HG03520 (cell line): ENCODE results near the gene ATP13A5.
A peak's percentile ranks its signal among the peaks of the same experiment; 100 is the strongest.

Experiments used
- ATAC-seq: cut with Tn5 transposase; IDR thresholded peaks from one replicate; pipeline ENCODE4 v1.9.1; 2021; ENCODE audit warnings: mild to moderate bottlenecking, moderate library complexity; ENCODE audit not compliant: unreplicated experiment

Gene ATP13A5

DNA sequence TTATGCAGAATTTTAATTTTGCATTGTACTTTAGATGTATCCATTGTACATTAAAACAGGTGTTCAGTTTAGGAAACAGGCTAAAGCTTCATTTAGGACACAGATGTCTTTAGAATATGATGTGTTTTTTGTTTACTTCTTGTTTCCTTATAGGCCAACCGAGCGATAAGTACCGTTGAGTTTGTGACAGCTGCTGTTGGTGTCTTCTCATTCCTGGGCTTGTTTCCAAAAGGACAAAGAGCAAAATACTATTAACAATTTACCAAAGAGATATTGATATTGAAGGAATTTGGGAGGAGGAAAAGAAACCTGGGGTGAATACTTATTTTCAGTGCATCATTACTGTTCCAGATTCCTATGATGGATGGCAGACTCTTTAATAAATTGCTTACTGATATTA lies 108.1 kb downstream of the ATP13A5 start:
- ATAC-seq, result no peak

DNA sequence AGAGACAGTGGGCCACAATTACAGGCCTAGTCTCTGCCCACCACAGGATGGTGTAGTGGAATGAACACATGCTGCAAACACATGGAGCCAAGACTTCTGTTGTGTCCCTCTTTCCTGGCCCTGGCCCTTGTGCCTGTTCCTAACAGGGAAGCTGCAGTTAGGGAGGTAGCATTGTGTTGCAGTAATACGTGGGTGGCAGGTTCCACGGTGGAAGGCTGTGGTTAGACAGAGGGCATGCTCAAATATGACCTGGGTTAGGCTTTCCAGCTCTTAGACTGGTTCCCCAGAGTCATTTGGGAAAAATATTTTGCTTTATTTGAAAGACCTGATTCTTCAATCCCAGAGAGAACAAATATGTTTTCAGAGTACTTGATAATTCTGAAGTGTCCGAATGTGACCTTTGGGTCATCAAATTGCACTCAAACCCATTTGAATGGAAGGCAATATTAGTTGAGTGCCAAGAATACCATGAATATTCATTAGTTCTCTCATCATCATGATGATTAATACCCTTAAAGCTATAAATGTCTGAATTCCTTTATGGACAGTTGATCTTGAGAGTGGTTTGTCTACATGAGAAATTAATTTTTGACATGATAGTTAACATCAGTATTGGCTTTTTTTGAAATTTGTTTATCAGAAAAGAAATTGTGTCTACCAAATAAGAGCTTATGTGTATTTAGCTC lies 109.1 kb downstream of the ATP13A5 start:
- no peak for ATAC-seq

DNA sequence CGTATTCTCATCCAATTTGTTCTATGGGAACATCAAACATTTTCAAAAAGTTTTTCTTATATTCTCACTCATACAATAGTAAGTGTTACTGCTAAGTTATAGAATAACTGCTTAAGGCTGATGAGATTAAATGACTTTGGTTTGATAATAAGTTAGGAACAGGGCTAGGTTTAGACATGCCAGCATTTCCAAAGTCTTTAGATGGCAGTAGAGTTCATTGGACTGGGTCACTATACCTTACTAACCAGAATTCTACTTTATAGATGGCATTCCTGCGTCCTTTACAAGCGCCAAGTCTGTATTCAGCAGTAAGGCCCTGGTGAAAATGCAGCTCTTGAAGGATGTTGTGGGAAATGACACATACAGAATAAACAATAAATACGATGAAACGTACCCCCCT lies 115.8 kb downstream of the ATP13A5 start:
- ATAC-seq, result no peak

DNA sequence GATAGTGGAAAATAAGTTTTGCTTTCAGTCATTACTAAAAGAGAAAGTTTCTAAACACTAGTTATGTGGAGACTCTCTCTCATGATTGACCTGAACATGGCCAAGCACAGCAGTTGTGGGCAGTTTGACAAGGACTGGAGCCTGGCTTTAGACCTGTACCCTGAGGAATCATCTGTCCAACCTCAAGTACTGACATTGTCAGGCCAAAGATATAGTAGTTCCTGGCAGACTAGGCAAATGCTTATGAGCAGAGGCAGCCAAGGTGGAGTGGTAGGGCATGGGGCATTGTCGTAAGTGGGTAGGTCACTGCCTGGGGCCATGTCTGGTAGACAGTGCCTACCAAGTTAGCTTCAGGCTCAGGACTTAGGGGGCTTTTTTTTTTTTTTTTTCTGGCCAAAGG lies 116.6 kb downstream of the ATP13A5 start:
- ATAC-seq, result no peak

DNA sequence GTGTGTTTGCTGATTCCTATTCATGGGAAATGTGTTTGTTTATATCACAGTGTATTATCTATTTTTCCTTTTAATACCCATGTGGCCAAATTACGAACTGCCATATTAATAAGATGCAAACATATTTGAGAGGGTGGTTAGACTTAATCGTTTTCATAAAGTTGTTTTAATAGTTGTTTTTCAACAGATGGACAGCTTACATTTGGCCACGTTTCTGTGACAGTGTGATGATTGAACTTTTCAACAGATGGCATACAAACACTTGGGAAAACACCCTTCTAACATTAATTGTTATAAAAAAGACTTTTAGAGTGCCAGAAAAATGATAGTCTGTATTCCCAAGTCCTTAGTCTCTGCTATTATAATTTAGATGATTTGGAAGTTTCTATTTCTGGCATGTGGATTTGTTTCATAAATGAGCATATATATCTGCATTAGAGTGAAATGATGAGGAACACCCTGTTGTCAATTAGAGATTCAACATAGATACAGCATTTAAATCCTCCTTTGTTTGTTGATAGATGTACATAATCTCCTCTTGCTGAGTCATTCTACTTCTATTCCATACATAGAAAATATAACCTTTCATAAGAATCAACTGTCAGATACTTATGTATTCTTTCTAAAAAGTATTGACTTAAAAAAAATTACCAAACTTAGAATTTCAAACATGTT lies 124.4 kb downstream of the ATP13A5 start:
- no peak for ATAC-seq

DNA sequence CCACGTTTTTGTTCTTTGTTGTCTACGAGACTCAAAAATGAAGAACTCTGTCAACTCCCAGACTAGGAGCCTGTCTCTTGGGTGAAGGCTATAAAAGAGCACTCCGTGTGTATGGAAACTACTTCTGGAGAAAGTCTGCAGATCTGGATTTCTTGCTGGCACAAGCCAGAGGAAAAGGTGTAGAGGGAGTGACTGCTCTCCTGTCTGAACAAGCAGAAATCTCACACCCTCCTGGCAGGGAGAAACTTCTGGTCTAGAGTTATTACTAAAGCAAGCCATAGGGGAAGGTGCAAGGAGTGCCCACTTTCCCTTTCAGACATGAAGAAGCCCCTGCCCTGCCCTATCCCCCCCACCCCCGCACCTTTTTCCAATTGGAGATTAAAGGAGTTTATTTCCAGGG lies 128.1 kb downstream of the ATP13A5 start:
- ATAC-seq, result no peak

DNA sequence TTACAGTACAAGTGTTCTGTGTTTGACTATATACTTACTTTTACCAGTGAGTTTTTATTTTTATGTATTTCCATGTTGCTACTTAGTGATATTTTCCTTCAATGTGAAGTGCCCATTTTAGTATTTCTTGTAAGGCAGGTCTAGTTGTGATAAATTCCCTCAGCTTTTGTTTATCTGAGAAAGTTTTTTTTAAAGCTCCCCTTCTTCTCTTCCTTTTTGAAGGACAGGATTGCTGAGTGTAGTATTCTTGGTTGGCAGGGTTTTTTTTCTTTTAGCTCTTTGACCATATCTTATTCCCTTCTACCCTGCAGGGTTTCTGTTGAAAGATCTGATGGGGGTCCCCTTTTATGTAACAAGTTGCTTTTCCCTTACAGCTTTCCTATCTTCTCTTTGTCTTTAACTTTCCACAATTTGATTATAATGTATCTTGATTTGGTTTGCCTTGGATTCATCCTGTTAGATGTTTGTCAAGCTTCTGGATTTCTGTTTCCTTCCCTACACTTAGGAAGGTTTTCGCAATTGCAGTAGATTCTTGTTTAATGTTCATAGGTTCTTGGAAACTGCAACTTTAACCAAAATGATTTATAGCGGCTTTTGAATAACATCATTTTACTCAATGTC lies 129.6 kb downstream of the ATP13A5 start:
- ATAC-seq, result no peak

DNA sequence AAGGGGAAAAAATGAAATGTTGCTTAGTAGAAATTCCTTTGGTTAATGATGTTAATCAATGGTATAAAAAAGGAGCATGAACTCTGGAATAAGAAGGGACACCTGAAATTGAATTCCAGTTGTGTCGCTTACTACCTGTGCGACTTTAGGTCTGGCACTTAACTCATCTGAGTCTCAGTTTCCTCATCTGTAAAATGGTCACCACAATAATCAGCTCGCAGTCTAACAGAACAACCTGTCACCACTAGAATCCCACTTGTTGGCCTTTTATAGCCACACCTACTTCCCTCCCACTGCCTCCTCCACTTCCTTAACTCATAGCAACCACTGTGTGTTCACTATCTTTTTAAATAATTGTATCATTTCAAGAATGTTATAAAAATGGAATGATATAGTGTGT lies 135.0 kb downstream of the ATP13A5 start:
- ATAC-seq, result no peak

DNA sequence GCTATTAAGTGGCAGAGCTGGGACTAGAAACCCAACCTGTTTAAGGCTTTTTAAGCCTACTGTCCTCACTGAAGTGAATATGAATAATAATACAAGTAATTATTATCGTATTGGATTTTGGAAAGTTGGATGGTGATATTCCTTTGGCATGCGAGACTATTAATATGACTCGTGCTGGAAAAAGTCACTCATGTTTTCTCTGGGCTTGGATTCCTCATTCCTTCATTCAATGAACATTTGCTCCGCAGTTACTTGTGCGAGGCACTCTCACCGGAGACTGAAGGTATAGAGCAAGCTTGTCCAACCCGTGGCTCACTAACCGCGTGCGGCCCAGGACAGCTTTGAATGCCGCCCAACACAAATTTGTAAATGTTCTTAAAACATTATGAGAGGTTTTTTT lies 136.8 kb downstream of the ATP13A5 start:
- no peak for ATAC-seq

DNA sequence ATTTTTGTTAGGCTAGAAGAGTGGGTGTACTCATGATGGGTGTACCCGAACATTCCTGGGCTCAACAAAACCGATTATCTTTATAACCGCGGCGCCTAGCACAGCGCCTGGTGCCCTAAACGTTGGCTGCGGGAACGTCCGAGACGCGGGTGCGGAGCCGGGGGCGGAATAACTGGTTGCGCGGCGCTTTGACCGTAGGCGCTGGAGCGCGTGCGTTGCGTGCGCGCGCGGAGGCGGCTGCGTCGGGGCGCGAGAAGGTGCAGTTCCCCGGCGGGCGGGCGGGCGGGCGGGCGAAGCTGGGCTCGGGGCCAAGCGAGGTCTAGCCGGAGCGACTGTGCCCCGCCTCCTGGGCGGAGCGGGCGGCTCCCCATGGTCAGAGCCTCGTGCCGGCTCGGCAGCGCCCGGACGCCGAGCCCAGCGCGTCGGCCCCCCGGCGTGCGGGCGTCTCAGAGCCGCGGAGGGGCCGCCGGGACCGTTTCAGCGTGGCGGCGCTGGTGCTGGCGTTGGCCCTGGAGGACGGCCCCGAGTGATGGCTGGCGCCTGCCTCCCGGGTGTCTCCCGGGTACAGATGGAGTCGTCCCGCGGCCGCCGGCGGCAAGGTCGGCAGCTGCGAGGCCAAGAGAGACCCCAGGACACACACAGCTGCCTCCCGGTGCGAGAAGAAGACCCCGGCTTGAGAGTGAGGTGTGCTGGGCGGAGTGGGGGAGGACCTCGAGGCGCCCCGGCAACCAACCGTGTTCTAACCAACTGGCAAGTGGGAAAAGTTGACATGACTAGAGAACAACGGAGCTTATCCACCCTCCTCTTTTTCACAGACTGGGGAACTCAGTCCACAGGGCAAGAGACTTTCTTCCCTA lies 137.5 kb downstream of the ATP13A5 start, which contains the start of gene PLAAT1:
PLAAT1 (plus strand) TSS at position 373 of the 857 bp plus-strand sequence. CDS start 14,429 bp downstream, outside the sequence.
- ATAC-seq, result peak; percentile 70

DNA sequence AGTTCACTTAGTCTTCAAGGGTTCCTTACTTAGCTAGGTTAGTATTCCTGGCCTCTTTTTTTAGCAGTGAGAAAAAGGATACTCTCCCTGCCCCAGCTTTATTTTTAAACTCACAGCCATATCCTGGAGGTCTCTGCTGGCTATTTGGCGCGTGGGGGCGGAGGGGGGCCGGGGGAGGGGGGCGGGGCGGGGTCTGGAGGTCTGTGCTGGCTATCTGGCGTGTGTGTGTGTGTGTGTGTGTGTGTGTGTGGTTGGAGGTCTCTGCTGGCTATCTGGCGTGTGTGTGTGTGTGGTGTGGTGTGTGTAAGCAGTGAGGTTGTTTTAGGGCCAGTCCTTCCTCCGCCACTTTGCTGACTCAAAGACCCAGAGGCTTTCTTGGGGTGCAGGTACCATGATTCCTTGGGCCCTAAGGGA lies 138.1 kb downstream of the ATP13A5 start:
- ATAC-seq, result peak; percentile 6

DNA sequence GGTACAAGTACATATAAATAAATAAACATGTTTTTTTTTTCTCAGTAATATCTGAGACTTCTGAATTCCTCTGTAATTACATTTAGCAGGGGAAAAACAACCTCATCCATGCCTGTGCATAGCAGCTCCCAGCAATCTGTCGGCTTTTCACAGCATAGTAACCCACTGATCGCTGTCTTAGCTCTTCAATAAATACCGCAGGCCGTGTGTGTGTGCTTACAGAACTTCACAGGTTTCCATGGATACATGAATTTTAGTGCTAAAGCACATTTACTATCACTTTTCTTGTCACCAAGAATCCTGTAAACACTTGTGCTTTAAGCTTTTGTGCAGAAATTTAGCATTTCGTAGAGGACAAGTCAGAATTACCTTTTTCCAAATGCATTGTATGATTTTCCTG lies 141.5 kb downstream of the ATP13A5 start:
- ATAC-seq, result no peak

DNA sequence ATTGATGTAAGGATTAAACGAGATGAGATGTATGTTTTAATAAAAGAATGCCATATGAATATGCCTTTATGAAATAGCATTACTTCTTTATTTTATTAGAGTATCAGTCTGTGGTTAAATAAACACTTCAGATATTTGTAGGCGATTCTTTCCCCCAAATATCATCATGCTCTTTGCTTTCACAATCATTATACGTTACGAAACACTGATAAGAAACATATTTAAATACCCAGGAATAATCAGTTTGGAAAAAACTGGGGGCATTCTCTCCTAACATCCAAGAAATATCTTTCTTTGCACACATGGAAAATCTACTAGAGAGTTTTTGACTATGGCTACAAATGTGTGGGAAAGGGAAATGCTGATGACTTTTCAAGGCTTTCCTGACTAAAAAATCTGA lies 142.0 kb downstream of the ATP13A5 start:
- ATAC-seq, result no peak

DNA sequence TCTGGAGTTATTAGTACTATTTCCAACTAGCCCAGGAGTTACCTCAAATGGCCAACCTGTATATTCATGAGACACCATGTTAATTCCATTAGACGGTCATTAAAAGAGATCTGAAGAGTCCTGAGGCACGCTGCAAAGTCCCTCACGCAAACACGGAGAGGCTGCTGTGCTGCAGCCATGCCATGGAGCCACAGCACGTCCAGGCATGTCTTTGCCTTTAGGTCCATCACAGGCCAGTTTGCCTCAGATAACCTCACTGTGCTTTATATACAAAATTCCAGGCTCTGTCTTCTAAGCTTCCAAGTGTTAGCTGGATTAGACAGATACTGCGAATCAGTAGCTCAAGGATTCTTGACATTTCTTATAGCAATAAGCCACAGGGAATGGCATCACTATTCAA lies 147.4 kb downstream of the ATP13A5 start:
- ATAC-seq, result no peak

DNA sequence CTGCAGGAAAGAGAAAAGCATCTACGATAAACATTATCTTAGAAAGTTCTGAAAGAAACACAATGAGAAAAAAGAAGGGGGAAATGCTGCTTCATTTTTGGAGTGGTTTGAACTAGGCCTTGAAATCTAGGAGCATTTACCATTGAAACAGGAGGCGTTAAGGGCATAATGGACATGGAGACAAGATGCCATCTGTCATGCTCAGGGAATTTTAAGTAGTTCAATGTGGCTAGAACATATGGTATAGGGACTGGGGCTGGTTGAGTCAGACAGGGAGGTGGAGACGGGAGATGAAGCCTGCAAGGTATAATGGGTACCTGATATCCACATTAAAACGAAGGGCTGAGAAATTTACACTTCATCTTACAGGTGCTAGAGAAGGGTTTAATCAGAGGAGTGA lies 147.9 kb downstream of the ATP13A5 start:
- ATAC-seq, result no peak

DNA sequence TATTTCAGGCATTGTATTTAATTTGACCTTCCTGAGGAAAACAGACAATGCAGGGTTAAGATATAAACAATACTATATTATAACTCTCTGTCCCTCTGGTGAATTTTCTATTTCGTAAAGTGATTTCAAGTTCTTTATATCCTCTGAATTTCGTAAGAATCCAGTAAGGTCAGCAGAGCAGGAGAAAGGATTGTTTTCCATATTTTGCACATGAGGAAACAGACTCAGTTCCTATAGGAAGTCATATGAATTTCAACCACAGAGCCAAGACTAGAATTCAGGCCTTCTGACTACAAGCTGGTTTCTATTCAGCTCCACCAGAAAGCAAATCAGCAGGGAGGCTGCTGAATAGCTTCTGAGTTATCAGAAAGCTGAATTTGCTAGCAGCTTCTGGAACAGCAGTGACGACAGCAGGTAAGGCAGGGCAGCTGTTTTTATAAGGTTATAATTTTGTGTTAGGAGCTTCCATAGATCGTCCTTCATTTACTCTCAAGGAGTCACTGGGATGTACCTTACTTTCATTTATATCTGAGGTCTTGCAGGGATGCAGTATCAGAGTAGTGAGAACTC lies 148.6 kb downstream of the ATP13A5 start:
- no peak for ATAC-seq

DNA sequence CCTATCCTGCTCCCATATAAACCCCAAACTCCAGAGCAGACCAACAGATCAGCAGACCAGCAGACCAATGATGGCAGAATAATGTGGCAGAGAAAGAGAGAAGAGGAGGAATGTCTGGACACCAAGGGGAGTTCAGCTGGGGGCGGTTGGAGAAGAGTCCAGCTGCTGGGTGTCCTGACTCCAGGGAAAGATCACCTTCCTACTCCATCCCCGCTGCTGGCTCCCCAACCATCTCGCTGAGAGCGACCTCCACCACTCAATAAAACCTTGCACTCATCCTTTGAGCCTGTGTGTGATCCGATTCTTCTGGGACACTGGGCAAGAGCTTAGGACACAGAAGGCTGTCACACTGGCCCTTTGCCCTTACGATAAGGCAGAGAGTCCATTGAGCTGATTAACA lies 150.3 kb downstream of the ATP13A5 start:
- no peak for ATAC-seq

DNA sequence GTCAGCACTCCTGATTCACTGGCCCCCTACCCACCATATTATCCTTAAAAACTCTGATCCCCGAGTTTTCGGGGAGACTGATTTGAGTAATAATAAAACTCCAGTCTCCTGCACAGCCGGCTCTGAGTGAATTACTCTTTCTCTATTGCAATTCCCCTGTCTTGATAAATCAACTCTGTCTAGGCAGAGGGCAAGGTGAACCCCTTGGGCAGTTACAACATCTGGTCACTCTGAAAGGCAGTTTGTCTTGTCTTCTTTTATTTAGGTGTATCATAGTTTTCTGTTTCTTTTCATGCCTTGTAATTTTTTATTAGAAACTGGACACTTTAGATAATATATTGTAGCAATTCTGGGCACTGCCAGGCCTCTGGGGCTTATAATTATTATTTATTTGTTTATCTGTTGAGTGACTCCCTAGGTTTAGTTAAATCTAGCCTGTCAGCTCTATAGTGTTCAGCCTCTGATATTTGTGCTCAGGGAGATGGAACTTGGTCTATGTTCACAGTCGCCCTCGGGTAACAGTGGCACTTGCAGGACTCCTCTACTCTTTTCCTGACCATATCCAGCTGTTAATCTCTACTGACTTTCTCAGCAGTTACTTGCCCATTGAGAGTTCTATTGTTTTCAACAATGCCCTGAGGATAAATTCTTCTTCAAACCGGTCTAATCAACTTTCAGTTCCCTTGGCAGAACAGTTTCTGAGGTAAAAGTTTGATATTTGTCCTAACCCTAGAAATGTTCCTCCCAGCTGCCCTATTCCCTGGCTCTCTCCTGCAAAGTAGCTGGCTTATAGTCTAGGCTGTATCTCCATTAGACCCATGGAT lies 153.0 kb downstream of the ATP13A5 start:
- no peak for ATAC-seq
